HepG2 (cell line): Measurements from ENCODE around the gene FAM114A1. TPM values are rescaled to one million over a fixed set of nuclear protein-coding genes. Genes with fewer than 3 reads are reported as not detected.

Experiments
- ATAC-seq: fragments of 200-7000 bp; cut with Tn5 transposase; 3 replicates; pipeline ENCODE4 v1.9.1; 2020; ENCODE audit warnings: mild to moderate bottlenecking, moderate library complexity
- BruUV-seq: library from RNA; stranded (reverse); fragments of 400-500 nt; replicated peaks from 2 replicates; lab custom pipeline; 2021; lab: Mats Ljungman, UMichigan
- CTCF ChIA-PET: fragments of 300-600 bp; formaldehyde crosslinking; extraction: SDS; loops from one replicate; lab custom pipeline; 2021; ENCODE audit warnings: low total read pairs, inconsistent platforms, low intra/inter-chr PET ratio; lab: Yijun Ruan, JAX
- POLR2A ChIA-PET: fragments of 350-600 bp; sonication (Branson Sonifier 250); formaldehyde crosslinking; loops from one replicate; lab custom pipeline; 2020; ENCODE audit warnings: antibody characterized with exemption, inconsistent platforms; lab: Yijun Ruan, JAX
- DNase-seq: peaks from one replicate; pipeline ENCODE4 v3.0.0-alpha.2; 2015; ENCODE audit warnings: low spot score
- FAIRE-seq: peaks from 3 replicates; lab custom pipeline; 2011; peaks lifted over from hg19 to GRCh38; lab: Jason Lieb, UNC
- H2AFZ ChIP-seq: one replicate; pipeline ENCODE4 v1.6.1; 2011; ENCODE audit warnings: low read length, inconsistent platforms
- H3K27ac ChIP-seq: fragments of 300-600 bp; 3 replicates; pipeline ENCODE4 v1.8.0; 2011; ENCODE audit warnings: mixed run types, mild to moderate bottlenecking, mixed read lengths, low read length, inconsistent platforms; ENCODE audit not compliant: insufficient read depth; ENCODE audit errors: extremely low read length
- H3K27me3 ChIP-seq, 2 experiments: fragments of 200-600 bp in 1 of 2; 2 replicates in 1 of 2; 3 replicates in 1 of 2; pipeline versions ENCODE4 v1.6.0 to v1.8.0; 2011; ENCODE audit warnings: low read length in 2 of 2, mild to moderate bottlenecking in 2 of 2, moderate library complexity in 2 of 2, inconsistent platforms in 1 of 2; ENCODE audit not compliant: insufficient read depth in 2 of 2, control insufficient read depth in 1 of 2
- H3K36me3 ChIP-seq, 2 experiments: fragments of 200-600 bp in 1 of 2; replicated peaks in 1 of 2; 2 replicates in 1 of 2; 3 replicates in 1 of 2; pipeline versions ENCODE4 v1.5.1 to v1.8.0; 2011; ENCODE audit warnings: low read length in 2 of 2, inconsistent platforms in 1 of 2; ENCODE audit not compliant: insufficient read depth in 2 of 2, control insufficient read depth in 1 of 2
- H3K4me1 ChIP-seq: 2 replicates; pipeline ENCODE4 v1.5.1; 2012; ENCODE audit warnings: low read length, inconsistent platforms; ENCODE audit not compliant: insufficient read depth
- H3K4me2 ChIP-seq: 2 replicates; pipeline ENCODE4 v1.6.0; 2011; ENCODE audit warnings: low read depth, low read length, inconsistent platforms
- H3K4me3 ChIP-seq, 3 experiments: fragments of 200-600 bp in 1 of 3; sonication (generic), shearing (Covaris generic) in 1 of 3; replicated peaks in 1 of 3; 2 replicates each; pipeline ENCODE4 v1.5.1; 2011 to 2016; ENCODE audit warnings: low read length in 3 of 3, inconsistent platforms in 2 of 3, low read depth in 2 of 3, mild to moderate bottlenecking in 2 of 3, control low read depth in 1 of 3, mixed read lengths in 1 of 3; ENCODE audit not compliant: insufficient read depth in 1 of 3
- H3K79me2 ChIP-seq: one replicate; pipeline ENCODE4 v1.6.1; 2011; ENCODE audit warnings: low read length, inconsistent platforms; ENCODE audit not compliant: insufficient read depth
- H3K9ac ChIP-seq: 2 replicates; pipeline ENCODE4 v1.6.0; 2011; ENCODE audit warnings: mild to moderate bottlenecking, low read depth, low read length, inconsistent platforms; ENCODE audit not compliant: insufficient read depth
- H3K9me3 ChIP-seq: 2 replicates; pipeline ENCODE4 v1.5.1; 2012; ENCODE audit warnings: mild to moderate bottlenecking, low read length
- H4K20me1 ChIP-seq: 2 replicates; pipeline ENCODE4 v1.6.0; 2011; ENCODE audit warnings: inconsistent platforms, mild to moderate bottlenecking, low read length, moderate library complexity; ENCODE audit not compliant: insufficient read depth
- ATF4 ChIP-seq, 2 experiments: fragments of 450-650 bp in 1 of 2; sonication (generic) in 1 of 2; formaldehyde crosslinking; IDR thresholded peaks; 2 replicates each; pipeline versions ENCODE4 v1.5.0 to v1.8.0; 2020 to 2022; ENCODE audit warnings: mild to moderate bottlenecking in 1 of 2, missing genetic modification reagents in 1 of 2
- ATRX ChIP-seq: sonication (generic); formaldehyde crosslinking; IDR thresholded peaks from 2 replicates; pipeline ENCODE4 v1.4.0; 2020; ENCODE audit warnings: missing genetic modification reagents, borderline replicate concordance
- IRF2 ChIP-seq: IDR thresholded peaks from 2 replicates; pipeline ENCODE4 v1.6.1; 2018; ENCODE audit warnings: missing genetic modification reagents, missing compliant biosample characterization
- KDM6A ChIP-seq: IDR thresholded peaks from 2 replicates; pipeline ENCODE4 v1.6.1; 2016; ENCODE audit warnings: low read depth
- MAF1 ChIP-seq: sonication (generic); formaldehyde crosslinking; IDR thresholded peaks from 2 replicates; pipeline ENCODE4 v1.5.0; 2020; ENCODE audit warnings: missing genetic modification reagents, borderline replicate concordance
- MTA1 ChIP-seq: sonication (generic); formaldehyde crosslinking; IDR thresholded peaks from 2 replicates; pipeline ENCODE4 v1.4.0; 2020; ENCODE audit warnings: missing genetic modification reagents, mild to moderate bottlenecking, borderline replicate concordance
- MYNN ChIP-seq: sonication (generic); formaldehyde crosslinking; IDR thresholded peaks from 2 replicates; pipeline ENCODE4 v1.4.0; 2020; ENCODE audit warnings: mild to moderate bottlenecking, low read depth, missing genetic modification reagents
- SIN3B ChIP-seq: fragments of 150-350 bp; IDR thresholded peaks from 2 replicates; pipeline ENCODE4 v1.6.1; 2014; ENCODE audit warnings: low read length
- ZEB1 ChIP-seq: IDR thresholded peaks from 2 replicates; pipeline ENCODE4 v1.6.1; 2012; ENCODE audit warnings: mild to moderate bottlenecking, low read depth, inconsistent platforms; ENCODE audit not compliant: insufficient replicate concordance
- ZNF121 ChIP-seq: sonication (generic); formaldehyde crosslinking; IDR thresholded peaks from 2 replicates; pipeline ENCODE4 v1.5.0; 2020; ENCODE audit warnings: mild to moderate bottlenecking, missing genetic modification reagents
- ZNF629 ChIP-seq: sonication (generic); formaldehyde crosslinking; conservative IDR thresholded peaks from 2 replicates; pipeline ENCODE4 v1.5.0; 2020; ENCODE audit warnings: missing genetic modification reagents
- ZNF737 ChIP-seq: sonication (generic); formaldehyde crosslinking; IDR thresholded peaks from 2 replicates; pipeline ENCODE4 v1.5.0; 2020; ENCODE audit warnings: missing genetic modification reagents, mild to moderate bottlenecking, borderline replicate concordance
- WGBS: methylation state at CpG from one replicate; pipeline ENCODE4 v1.1.6; 2017; ENCODE audit warnings: low lambda C conversion rate; 5-methylcytosine and 5-hydroxymethylcytosine counted together
- in situ Hi-C: cut with HindIII; loops from 2 replicates; pipeline ENCODE4 v1.10.0; 2017; ENCODE audit warnings: low pct_unique_long_range_greater_than_20kb; ENCODE audit not compliant: extremely low pct_ligation_motif_present
- intact Hi-C: fragments of 100-400 bp; cut with micrococcal nuclease; formaldehyde crosslinking; loops from one replicate; pipeline ENCODE4 v1.10.0; 2022; ENCODE audit not compliant: unreplicated experiment
- polyA plus RNA-seq, 8 experiments: library from polyadenylated mRNA; depleted of rRNA in 3 of 8; stranded (reverse) in 7 of 8; unstranded in 1 of 8; fragments of >200 nt; fragmentation: Illumina TruSeq in 4 of 8; extraction: Trizol in 4 of 8; gene quantifications; 2 replicates each; pipeline versions ENCODE4 v1.2.1 to v1.2.3, GENCODE V29; 2011 to 2016; ENCODE audit warnings: low read depth in 4 of 8, missing spikeins in 1 of 8, mixed read lengths in 1 of 8; ENCODE audit not compliant: insufficient read depth in 1 of 8
- total RNA-seq, 5 experiments: library from RNA; depleted of rRNA; stranded (reverse); fragments of >200 nt; fragmentation: Illumina TruSeq; extraction: Trizol; gene quantifications; 2 replicates each; pipeline ENCODE4 v1.2.3, GENCODE V29; 2016; ENCODE audit warnings: low read depth in 1 of 5

Gene FAM114A1
- total and polyA plus RNA-seq, 2 of the 13 experiments (the other 11 are each of a cell fraction or from before 2014, with no cell fraction given) = 61.0 to 76.9 TPM

- Histone ChIP-seq H2AFZ (no peak overlapping the region), H3K9ac (no peak overlapping the region), H4K20me1 (no peaks in the 10 kb centered on the region), H3K27ac (no peak overlapping the region), H3K9me3 (no peaks in the 10 kb centered on the region), H3K27me3 (no peaks in the 10 kb centered on the region)
- POLR2A ChIA-PET = no interaction called here
- CTCF ChIA-PET = no interaction called here
- intact Hi-C loops = loop anchor here (10.0 kb wide), 1 partner anchor 55 kb away; no protein-coding TSS in a partner anchor
- DNase-seq (no peak), ATAC-seq (no peak), FAIRE-seq (no peak)
- WGBS = 83% methylated on average over 6 of the region's 6 CpGs
- in situ Hi-C loops = no loop called here
- TF ChIP-seq IRF2 (CRISPR knock-in tag) (no peak), ZNF737 (CRISPR knock-in tag) (no peak), MAF1 (no peak), ZEB1 (no peak)
- TF ChIP-seq, all 625 proteins: peak for 0
- BruUV-seq = no TSS peak
- no peak overlapping the region for H3K4me3 ChIP-seq
- peaks cover 21% of the 10 kb centered on the region for H3K4me1 ChIP-seq
- H3K36me3 ChIP-seq = no peaks in the 10 kb centered on the region
- H3K4me2 ChIP-seq = no peak overlapping the region
- H3K79me2 ChIP-seq = no peaks in the 10 kb centered on the region
Measured at GRCh38 chr4:38989487-38989886, 121.9 kb downstream of the FAM114A1 start.

GRCh38 chr4:38990241-38990640 is 122.6 kb downstream of the FAM114A1 start:
- no peak overlapping the region for H3K27ac ChIP-seq
- DNase-seq (no peak), ATAC-seq (no peak), FAIRE-seq (no peak)
- intact Hi-C loops (no loop called here), in situ Hi-C loops (no loop called here)
- no peak overlapping the region for H2AFZ ChIP-seq
- POLR2A ChIA-PET = no interaction called here
- H3K4me2 ChIP-seq = no peak overlapping the region
- CTCF ChIA-PET = no interaction called here
- no peaks in the 10 kb centered on the region for H4K20me1 ChIP-seq
- H3K27me3 ChIP-seq = no peaks in the 10 kb centered on the region
- 65% methylated on average over 5 of the region's 5 CpGs for WGBS
- peaks cover 14% of the 10 kb centered on the region for H3K4me1 ChIP-seq
- H3K4me3 ChIP-seq = no peak overlapping the region
- no peaks in the 10 kb centered on the region for H3K79me2 ChIP-seq
- no peaks in the 10 kb centered on the region for H3K9me3 ChIP-seq
- H3K36me3 ChIP-seq = no peaks in the 10 kb centered on the region
- TF ChIP-seq MAF1 (no peak), MTA1 (no peak), ZNF121 (CRISPR knock-in tag) (no peak), ATF4 (CRISPR knock-in tag; IDR thresholded peaks at IDR 0.05) (no peak), ZNF629 (no peak), ATRX (CRISPR knock-in tag) (no peak), KDM6A (CRISPR knock-in tag) (no peak), MYNN (no peak), SIN3B (no peak)
- no TSS peak for BruUV-seq
- H3K9ac ChIP-seq = no peak overlapping the region
